Muscle layer of duodenum (tissue), 2 donors: ENCODE data around the gene SPATA20.

ENCODE experiments used
- H3K27ac ChIP-seq: one replicate; pipeline ENCODE4 v1.7.0; 2013; ENCODE audit warnings: mild to moderate bottlenecking, low read length
- H3K27me3 ChIP-seq: one replicate; pipeline ENCODE4 v1.7.0; 2013; ENCODE audit warnings: low read depth, mild to moderate bottlenecking, control low read depth, low read length
- H3K36me3 ChIP-seq, 2 donors: one replicate each; pipeline ENCODE4 v1.7.0; 2013; ENCODE audit warnings: low read length in 2 of 2, control low read depth in 1 of 2, mild to moderate bottlenecking in 1 of 2; ENCODE audit not compliant: insufficient read depth in 2 of 2, control insufficient read depth in 1 of 2
- H3K4me1 ChIP-seq, 2 donors: one replicate each; pipeline ENCODE4 v1.7.0; 2013; ENCODE audit warnings: low read length in 2 of 2, mild to moderate bottlenecking in 2 of 2, control low read depth in 1 of 2, moderate library complexity in 1 of 2; ENCODE audit not compliant: insufficient read depth in 2 of 2, control insufficient read depth in 1 of 2
- H3K4me3 ChIP-seq, 2 donors: one replicate each; pipeline ENCODE4 v1.7.0; 2013; ENCODE audit warnings: low read length in 2 of 2, low read depth in 1 of 2, mild to moderate bottlenecking in 1 of 2
- H3K9me3 ChIP-seq, 2 donors: one replicate each; pipeline ENCODE4 v1.7.0; 2013; ENCODE audit warnings: low read length in 2 of 2, control low read depth in 1 of 2, mild to moderate bottlenecking in 1 of 2; ENCODE audit not compliant: control insufficient read depth in 1 of 2
- donor health status: healthy.

Gene SPATA20

DNA sequence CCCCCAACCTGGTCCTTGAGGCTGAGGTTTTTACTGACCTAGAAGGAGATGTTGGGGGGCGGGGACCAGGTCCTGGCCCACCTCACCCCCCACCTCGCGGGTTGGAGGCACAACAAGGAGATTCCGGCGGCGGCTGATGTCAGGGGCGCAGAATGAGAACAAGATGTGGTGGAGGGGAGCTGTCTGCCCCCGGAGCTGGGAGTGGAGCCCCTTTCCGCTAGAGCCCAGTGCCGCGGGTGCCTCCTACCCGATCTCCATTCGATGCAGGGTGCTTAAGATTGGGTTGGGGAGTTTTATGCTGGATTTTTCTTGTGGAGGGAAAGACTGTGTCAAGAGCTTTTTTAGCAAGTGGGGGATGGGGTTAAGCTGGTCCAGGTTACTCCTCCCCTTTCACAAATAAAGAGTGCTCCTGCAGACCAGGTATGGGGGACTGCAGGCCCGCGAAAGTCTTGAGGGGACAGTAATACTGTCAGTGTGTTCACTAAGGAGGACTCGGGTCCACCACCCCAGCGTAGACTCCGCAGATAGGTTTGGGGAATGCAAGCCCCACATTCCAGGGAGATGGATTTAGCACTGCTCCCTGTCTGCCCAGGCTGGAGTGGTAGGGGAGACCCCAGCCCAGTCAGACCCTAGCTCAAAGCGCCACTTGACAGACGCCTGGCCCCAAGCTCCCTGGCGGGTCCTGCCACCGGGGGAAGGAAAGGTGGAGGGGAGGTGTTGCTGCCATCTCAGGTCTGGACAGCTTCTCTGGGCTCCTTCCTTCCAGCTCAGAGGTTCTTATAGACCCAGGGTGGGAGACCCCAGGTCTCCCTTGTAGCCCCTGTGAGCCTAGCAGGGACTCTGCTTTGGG lies 15.5 kb downstream of the SPATA20 start:
- no peaks in the 10 kb centered on the region for H3K9me3 ChIP-seq
- no peaks in the 10 kb centered on the region for H3K36me3 ChIP-seq
- H3K27ac ChIP-seq = no peak overlapping the region
- H3K27me3 ChIP-seq = peaks cover 43% of the 10 kb centered on the region
- no peak overlapping the region for H3K4me3 ChIP-seq
- peaks cover 9 to 63% of the 10 kb centered on the region in 2 donors for H3K4me1 ChIP-seq

GRCh38 chr17:50563092-50563511 lies 16.1 kb downstream of the SPATA20 start:
- H3K36me3 ChIP-seq = no peaks in the 10 kb centered on the region
- peaks cover 43% of the 10 kb centered on the region for H3K27me3 ChIP-seq
- H3K4me1 ChIP-seq = peaks cover 9 to 63% of the 10 kb centered on the region in 2 donors
- H3K4me3 ChIP-seq = no peak overlapping the region
- H3K27ac ChIP-seq = no peak overlapping the region
- no peaks in the 10 kb centered on the region for H3K9me3 ChIP-seq

GRCh38 chr17:50564916-50565315 lies 17.9 kb downstream of the SPATA20 start:
- H3K27me3 ChIP-seq = peaks cover 32% of the 10 kb centered on the region
- H3K4me3 ChIP-seq = no peak overlapping the region
- no peaks in the 10 kb centered on the region for H3K36me3 ChIP-seq
- peaks cover 4 to 46% of the 10 kb centered on the region in 2 donors for H3K4me1 ChIP-seq
- no peaks in the 10 kb centered on the region for H3K9me3 ChIP-seq
- H3K27ac ChIP-seq = no peak overlapping the region

DNA sequence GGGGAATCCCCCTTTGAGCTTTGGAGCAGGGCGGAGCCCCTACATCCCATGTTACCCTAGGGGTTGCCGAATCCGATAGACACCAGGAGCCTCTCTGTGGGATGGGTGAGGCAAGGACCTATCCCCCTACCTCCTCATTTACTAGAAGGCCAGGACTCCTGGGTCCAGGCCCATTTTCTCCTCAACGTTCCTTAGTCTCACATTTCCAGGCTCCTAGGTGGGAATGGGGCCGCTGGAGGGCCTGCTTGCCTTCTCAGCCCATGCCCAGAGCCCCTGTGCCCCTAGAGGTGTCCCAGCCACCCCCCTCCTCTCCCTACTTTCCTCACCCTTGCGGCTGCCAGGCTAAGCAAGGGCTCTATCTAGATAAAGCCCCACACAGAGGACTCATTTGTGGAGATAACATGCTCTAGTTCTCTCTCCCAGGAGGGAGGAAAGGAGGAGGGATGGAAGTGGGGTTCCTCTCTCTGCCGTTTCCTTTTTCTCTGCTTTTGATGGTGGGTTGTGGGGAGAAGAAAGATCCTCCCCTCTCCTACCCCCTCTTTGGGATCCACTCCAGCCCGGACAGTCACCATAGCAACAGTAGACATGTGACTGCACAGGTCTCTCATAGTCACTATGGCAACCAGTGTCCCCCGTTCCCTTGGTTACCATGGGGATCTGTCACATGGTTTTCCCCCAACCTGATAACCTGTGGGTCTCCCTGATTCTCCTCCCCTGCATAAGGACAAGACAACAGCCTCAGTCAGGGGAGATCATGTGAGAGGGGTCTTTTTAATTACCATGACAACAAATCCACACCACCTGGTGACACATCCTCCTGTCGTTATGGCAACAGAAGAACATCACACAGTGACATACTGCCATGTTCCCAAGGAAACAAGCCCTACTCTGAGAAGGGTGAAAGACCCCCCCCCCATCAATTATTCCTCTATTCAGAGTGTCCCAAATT lies 18.7 kb downstream of the SPATA20 start:
- Histone ChIP-seq H3K27ac (no peak overlapping the region), H3K4me3 (no peak overlapping the region), H3K4me1 (peaks cover 0 to 39% of the 10 kb centered on the region in 2 donors), H3K27me3 (peaks cover 28% of the 10 kb centered on the region), H3K36me3 (no peaks in the 10 kb centered on the region), H3K9me3 (no peaks in the 10 kb centered on the region)

- Histone ChIP-seq H3K27me3 (peaks cover 28% of the 10 kb centered on the region), H3K4me3 (no peak overlapping the region), H3K9me3 (no peaks in the 10 kb centered on the region), H3K27ac (no peak overlapping the region), H3K36me3 (no peaks in the 10 kb centered on the region), H3K4me1 (peaks cover 0 to 30% of the 10 kb centered on the region in 2 donors)
Observed at GRCh38 chr17:50566886-50567285, 19.9 kb downstream of the SPATA20 start.

- H3K27ac ChIP-seq = no peak overlapping the region
- no peak overlapping the region for H3K4me3 ChIP-seq
- peaks cover 15% of the 10 kb centered on the region for H3K27me3 ChIP-seq
Observed at GRCh38 chr17:50568659-50569058, 21.7 kb downstream of the SPATA20 start.

DNA sequence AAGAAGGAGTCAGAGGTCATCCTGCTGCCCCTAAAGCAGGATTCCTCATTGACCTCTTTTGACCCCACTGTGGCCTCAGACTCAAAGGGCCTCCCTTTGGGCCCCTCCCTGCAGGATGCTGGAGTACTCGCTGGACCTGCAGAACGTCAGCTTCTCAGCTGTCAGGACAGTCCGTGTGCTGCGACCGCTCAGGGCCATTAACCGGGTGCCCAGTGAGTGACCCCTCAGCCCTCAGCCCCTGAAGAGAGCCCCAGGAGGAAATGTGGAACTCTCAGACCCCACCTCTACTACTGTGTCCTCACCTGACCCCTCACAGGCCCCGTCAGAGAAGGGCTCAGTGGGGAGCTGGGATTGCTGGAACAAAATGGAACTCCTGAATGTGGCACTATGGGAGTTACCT lies 22.6 kb downstream of the SPATA20 start:
- H3K4me3 ChIP-seq = no peak overlapping the region

More at GRCh38 chr17:50568659-50569058, 21.7 kb downstream of the SPATA20 start:
- H3K4me1 ChIP-seq = peaks cover 0 to 24% of the 10 kb centered on the region in 2 donors
- no peaks in the 10 kb centered on the region for H3K36me3 ChIP-seq
- no peaks in the 10 kb centered on the region for H3K9me3 ChIP-seq

DNA sequence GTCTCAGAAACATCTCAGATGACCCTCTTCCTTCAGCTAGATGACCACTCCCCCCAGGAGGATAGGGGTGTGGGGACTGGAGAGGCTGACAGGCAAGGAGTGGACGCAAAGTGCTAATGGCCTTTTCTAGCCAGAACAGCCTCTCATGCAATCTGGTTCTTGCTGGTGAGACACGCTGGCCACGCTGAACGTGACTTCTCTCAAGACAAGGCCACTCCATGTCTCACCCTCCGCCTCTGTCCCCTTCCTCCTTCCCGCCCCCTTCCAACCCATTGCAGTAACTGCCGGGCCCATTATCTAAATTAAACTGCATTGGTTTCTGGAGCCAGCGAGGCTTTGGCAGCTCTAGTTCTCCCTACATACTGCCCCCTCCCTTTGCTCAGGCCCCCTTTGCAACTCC lies 23.1 kb downstream of the SPATA20 start:
- Histone ChIP-seq H3K4me3 (no peak overlapping the region), H3K4me1 (peaks cover 0 to 20% of the 10 kb centered on the region in 2 donors), H3K36me3 (no peaks in the 10 kb centered on the region), H3K27me3 (peaks cover 11% of the 10 kb centered on the region), H3K9me3 (no peaks in the 10 kb centered on the region), H3K27ac (no peak overlapping the region)

More for the DNA sequence above, 22.6 kb downstream of the SPATA20 start:
- Histone ChIP-seq H3K27me3 (peaks cover 11% of the 10 kb centered on the region), H3K9me3 (no peaks in the 10 kb centered on the region), H3K27ac (no peak overlapping the region), H3K4me1 (peaks cover 0 to 22% of the 10 kb centered on the region in 2 donors), H3K36me3 (no peaks in the 10 kb centered on the region)

- no peaks in the 10 kb centered on the region for H3K9me3 ChIP-seq
- no peak overlapping the region for H3K4me3 ChIP-seq
- H3K27ac ChIP-seq = no peak overlapping the region
- peaks cover 0 to 15% of the 10 kb centered on the region in 2 donors for H3K4me1 ChIP-seq
- H3K27me3 ChIP-seq = peaks cover 11% of the 10 kb centered on the region
- H3K36me3 ChIP-seq = no peaks in the 10 kb centered on the region
Observed at GRCh38 chr17:50570528-50570927, 23.6 kb downstream of the SPATA20 start.

GRCh38 chr17:50571681-50572080 lies 24.7 kb downstream of the SPATA20 start:
- no peak overlapping the region for H3K27ac ChIP-seq
- H3K4me1 ChIP-seq = peaks cover 0 to 8% of the 10 kb centered on the region in 2 donors
- no peak overlapping the region for H3K4me3 ChIP-seq
- H3K9me3 ChIP-seq = no peaks in the 10 kb centered on the region
- H3K27me3 ChIP-seq = peaks cover 4% of the 10 kb centered on the region
- H3K36me3 ChIP-seq = no peaks in the 10 kb centered on the region

GRCh38 chr17:50572541-50572940 lies 25.6 kb downstream of the SPATA20 start:
- no peaks in the 10 kb centered on the region for H3K27me3 ChIP-seq
- H3K36me3 ChIP-seq = no peaks in the 10 kb centered on the region
- no peak overlapping the region for H3K27ac ChIP-seq
- no peaks in the 10 kb centered on the region for H3K9me3 ChIP-seq
- no peak overlapping the region for H3K4me3 ChIP-seq
- H3K4me1 ChIP-seq = no peaks in the 10 kb centered on the region
